RWPE2 (cell line): ENCODE measurements around the gene NAP1L1.

Source experiments
- ATAC-seq: fragments of 200-7000 bp; cut with Tn5 transposase; 3 replicates; pipeline ENCODE4 v1.9.1; 2021; ENCODE audit warnings: low read depth
- DNase-seq: peaks from one replicate; pipeline ENCODE4 v3.0.0-alpha.2; 2020; ENCODE audit warnings: low spot score
- H3K27ac ChIP-seq: fragments of 450-650 bp; 2 replicates; pipeline ENCODE4 v1.5.1; 2017; ENCODE audit warnings: mild to moderate bottlenecking; ENCODE audit not compliant: poor library complexity, severe bottlenecking
- H3K27me3 ChIP-seq: fragments of 250-450 bp; sonication (Bioruptor Pico); 2 replicates; pipeline ENCODE4 v1.5.1; 2021; ENCODE audit warnings: mild to moderate bottlenecking, moderate library complexity; ENCODE audit not compliant: insufficient read depth, poor library complexity, severe bottlenecking
- H3K36me3 ChIP-seq: fragments of 250-450 bp; sonication (Bioruptor Pico); 2 replicates; pipeline ENCODE4 v1.5.1; 2020; ENCODE audit warnings: low read depth, mild to moderate bottlenecking, moderate library complexity
- H3K4me1 ChIP-seq: fragments of 250-450 bp; sonication (Bioruptor Pico); 2 replicates; pipeline ENCODE4 v1.5.1; 2021; ENCODE audit warnings: mild to moderate bottlenecking, moderate library complexity; ENCODE audit not compliant: insufficient read depth, poor library complexity, severe bottlenecking
- H3K4me3 ChIP-seq: fragments of 250-450 bp; sonication (Bioruptor Pico); 2 replicates; pipeline ENCODE4 v1.5.1; 2021; ENCODE audit warnings: mild to moderate bottlenecking, moderate library complexity; ENCODE audit not compliant: severe bottlenecking
- H3K9me3 ChIP-seq: fragments of 250-450 bp; sonication (Bioruptor Pico); 2 replicates; pipeline ENCODE4 v1.5.1; 2021; ENCODE audit warnings: mild to moderate bottlenecking, moderate library complexity; ENCODE audit not compliant: severe bottlenecking
- CTCF ChIP-seq: fragments of 450-650 bp; IDR thresholded peaks from one replicate; pipeline ENCODE4 v1.5.1; 2017; ENCODE audit warnings: mild to moderate bottlenecking, moderate library complexity; ENCODE audit not compliant: poor library complexity, severe bottlenecking

The NAP1L1 gene

GRCh38 chr12:76020281-76020680, 64.2 kb downstream of the NAP1L1 start:
- ATAC-seq (peak; percentile 65), DNase-seq (peak; percentile 77)
- H3K27me3 ChIP-seq = no peaks in the 10 kb centered on the region
- H3K4me3 ChIP-seq = no peak overlapping the region
- H3K36me3 ChIP-seq = no peaks in the 10 kb centered on the region
- TF ChIP-seq CTCF = no peak
- peaks cover 54% of the 10 kb centered on the region for H3K4me1 ChIP-seq
- H3K27ac ChIP-seq = peak overlapping the region; percentile 100
- no peaks in the 10 kb centered on the region for H3K9me3 ChIP-seq

- Histone ChIP-seq H3K27me3 (no peaks in the 10 kb centered on the region), H3K36me3 (no peaks in the 10 kb centered on the region), H3K4me1 (peaks cover 48% of the 10 kb centered on the region), H3K4me3 (no peak overlapping the region), H3K27ac (peak overlapping the region; percentile 100), H3K9me3 (no peaks in the 10 kb centered on the region)
- DNase-seq (no peak), ATAC-seq (no peak)
- no peak for TF ChIP-seq CTCF
Observed at GRCh38 chr12:76018672-76019071, 65.8 kb downstream of the NAP1L1 start.

GRCh38 chr12:76018111-76018510, 66.4 kb downstream of the NAP1L1 start:
- no peak for TF ChIP-seq CTCF
- peaks cover 48% of the 10 kb centered on the region for H3K4me1 ChIP-seq
- DNase-seq = no peak
- no peaks in the 10 kb centered on the region for H3K27me3 ChIP-seq
- H3K9me3 ChIP-seq = no peaks in the 10 kb centered on the region
- ATAC-seq = no peak
- no peak overlapping the region for H3K4me3 ChIP-seq
- peak overlapping the region; percentile 100 for H3K27ac ChIP-seq
- H3K36me3 ChIP-seq = no peaks in the 10 kb centered on the region

GRCh38 chr12:76014007-76014406, 70.5 kb downstream of the NAP1L1 start:
- Histone ChIP-seq H3K4me3 (no peak overlapping the region), H3K27me3 (no peaks in the 10 kb centered on the region), H3K9me3 (no peaks in the 10 kb centered on the region), H3K4me1 (peaks cover 25% of the 10 kb centered on the region), H3K27ac (no peak overlapping the region), H3K36me3 (no peaks in the 10 kb centered on the region)
- DNase-seq (no peak), ATAC-seq (no peak)
- TF ChIP-seq CTCF = no peak

GRCh38 chr12:76013603-76014002, 70.9 kb downstream of the NAP1L1 start:
- Histone ChIP-seq H3K27ac (no peak overlapping the region), H3K36me3 (no peaks in the 10 kb centered on the region), H3K4me1 (peaks cover 20% of the 10 kb centered on the region), H3K9me3 (no peaks in the 10 kb centered on the region), H3K27me3 (no peaks in the 10 kb centered on the region), H3K4me3 (no peak overlapping the region)
- ATAC-seq (no peak), DNase-seq (no peak)
- no peak for TF ChIP-seq CTCF
